ENCODE measurements around the gene LRPAP1.
"Not testable (repeated sequence)": the region's sequence is repeated elsewhere in the genome, so short reads cannot be mapped to it uniquely, and the experiment has no call there.

LRPAP1 gene

DNA sequence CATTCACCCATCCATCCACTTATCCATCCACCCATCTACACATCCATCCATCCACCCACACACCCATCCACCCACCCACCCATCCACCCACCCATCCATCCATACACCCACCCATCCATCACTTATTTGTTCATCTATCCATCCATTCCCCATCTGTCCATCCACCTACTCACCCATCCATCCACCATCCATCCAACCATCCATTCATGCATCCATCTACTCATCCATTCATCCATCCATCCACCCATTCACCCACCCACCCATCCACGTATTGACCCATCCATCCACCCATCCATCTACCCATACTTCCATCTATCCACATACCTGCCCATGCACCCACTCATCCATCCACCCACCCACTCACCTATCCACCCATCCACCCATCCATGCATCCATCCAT is 28.2 kb upstream of the LRPAP1 start:
- DNase-seq (ENCODE audit: low spot score): not testable (repeated sequence)

DNA sequence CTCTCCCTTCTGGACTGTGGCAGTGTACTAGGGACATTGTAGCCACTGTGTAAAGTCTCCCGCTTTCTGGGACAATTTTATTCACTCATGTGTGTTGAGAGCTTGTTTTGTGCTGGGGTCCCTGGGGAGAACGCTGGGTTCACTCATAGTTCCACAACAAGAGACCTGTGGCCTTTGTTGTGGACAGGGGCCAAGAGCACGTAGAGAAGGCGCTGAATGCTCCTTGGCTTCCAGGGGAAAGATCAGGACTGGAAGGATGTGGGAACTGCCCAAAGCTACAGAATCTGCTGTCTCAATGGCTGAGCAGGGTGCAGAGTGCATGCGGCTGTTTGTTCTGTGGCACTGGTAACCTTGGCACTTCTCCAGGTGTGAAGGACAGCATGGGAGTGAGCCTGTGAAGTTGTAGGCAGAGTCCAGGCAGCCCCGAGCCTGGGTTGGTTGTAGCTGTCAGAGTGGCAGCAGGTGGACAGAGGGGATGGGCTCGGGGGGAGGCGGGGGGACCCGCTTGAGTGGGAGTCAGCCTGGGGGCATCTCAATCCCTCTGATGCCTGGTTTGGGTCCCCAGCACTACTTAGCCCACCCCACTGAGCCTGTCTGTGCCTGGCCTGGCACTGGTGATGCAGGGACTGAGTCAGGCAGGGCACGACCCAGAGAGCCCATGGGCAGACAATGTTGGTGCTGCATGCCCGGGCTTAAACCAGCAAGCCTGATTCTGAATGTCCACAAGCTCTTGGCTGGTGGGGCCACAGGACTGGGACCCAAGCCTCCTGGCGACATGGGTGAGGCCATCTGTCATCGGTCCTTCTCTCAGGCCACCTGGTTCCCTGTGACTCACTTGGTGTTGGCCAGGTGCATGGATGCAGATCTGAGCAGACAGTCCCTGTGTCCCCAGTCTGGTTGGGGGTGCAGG is 27.4 kb upstream of the LRPAP1 start:
- not testable (repeated sequence) for DNase-seq (ENCODE audit: low spot score)

DNA sequence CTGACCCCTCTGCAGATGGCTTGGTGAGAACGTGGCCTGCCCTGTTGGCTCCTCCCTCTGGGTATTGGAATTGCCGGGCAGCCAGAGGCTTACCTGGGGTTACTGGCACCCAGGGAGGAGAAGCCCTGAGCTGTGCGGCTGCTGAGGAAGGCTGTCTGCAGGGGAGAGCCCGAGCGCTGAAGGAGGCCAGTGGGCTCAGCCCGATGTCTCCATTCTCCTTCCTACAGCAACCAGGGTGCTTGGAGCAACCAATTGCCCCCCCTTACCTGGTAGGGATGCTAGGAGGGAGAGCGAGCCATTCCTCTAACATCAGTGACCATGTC is 26.3 kb upstream of the LRPAP1 start:
- not testable (repeated sequence) for DNase-seq (ENCODE audit: low spot score)

DNA sequence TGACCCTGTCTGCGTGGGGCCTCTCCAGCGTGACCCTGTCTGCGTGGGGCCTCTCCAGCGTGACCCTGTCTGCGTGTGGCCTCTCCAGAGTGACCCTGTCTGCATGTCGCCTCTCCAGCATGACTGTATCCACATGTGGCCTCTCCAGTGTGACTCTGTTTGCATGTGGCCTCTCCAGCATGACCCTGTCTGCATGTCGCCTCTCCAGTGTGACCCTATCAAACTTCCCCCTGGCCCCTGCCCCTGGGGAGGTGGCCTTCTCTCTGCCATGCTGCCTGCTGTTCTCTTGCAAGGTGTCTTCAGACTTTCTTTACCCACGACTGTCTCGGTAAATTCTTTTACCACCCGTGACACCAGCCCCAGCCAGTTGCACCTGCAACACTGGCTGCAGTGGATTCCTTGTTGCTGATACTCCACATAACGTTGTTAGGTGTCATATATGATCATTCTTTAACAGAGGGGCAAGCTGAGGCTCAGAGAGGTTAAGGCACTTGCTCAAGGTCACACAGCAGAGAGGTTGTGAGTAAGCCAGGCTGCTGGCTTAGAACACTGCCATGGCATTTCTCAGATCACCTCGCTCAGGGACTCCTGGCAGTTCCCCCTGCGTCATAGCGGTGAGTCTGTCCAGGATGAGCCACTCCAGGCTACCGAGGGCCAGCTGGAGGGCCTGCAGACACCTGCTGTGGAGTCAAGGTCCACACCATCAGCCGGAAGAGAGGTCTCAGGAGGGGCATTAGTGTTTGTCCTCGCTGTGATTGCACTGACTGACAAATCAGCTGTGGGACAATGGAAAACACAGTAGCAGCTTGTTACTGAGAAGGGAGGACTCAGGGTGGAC is 25.7 kb upstream of the LRPAP1 start:
- not testable (repeated sequence) for DNase-seq (ENCODE audit: low spot score)

DNA sequence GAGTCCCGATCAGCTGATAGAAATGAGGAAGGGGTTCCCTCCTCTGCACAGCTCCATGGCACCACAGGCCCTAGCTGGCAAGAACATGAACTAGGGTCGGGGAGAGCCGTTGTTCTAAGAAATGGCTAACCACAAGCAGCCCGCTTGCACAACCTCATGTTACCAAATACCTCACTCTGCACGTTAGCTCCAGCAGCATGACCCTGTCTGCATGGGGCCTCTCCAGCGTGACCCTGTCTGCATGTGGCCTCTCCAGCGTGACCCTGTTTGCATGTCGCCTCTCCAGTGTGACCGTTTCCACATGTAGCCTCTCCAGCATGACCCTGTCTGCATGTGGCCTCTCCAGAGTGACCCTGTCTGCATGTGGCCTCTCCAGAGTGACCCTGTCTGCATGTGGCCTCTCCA is 24.9 kb upstream of the LRPAP1 start:
- not testable (repeated sequence) for DNase-seq (ENCODE audit: low spot score)

DNA sequence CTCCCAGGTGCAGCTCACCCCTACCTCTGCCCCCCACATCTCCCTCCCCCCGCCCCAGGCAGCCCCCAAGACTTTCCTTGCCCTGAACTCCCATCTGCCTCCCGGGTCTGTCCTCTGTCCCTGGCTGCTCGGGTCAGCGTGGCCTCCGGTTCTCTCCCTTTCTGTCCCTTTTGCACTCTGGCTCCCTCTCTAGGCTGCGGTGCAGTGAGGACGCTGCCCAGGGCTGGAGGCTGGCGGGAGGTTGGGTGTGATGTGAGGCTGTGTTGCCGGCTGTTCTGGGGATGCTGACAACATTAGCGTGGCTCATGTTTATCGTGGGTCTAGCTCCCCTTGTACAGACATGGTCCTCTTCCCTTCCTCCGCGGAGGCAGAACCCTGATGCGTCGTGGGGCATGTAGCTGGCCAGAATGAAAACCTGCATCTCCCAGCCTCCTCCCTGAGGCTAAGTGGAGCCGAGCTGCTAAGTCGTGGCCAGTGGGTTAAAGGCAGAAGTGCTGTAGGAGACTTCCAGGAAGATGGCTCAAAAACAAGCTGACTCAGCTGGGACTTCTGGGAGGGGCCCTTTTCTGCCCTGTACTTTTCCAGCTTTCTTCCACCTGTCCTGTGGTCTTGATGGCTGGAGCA is 24.1 kb upstream of the LRPAP1 start:
- DNase-seq (ENCODE audit: low spot score): not testable (repeated sequence)

DNA sequence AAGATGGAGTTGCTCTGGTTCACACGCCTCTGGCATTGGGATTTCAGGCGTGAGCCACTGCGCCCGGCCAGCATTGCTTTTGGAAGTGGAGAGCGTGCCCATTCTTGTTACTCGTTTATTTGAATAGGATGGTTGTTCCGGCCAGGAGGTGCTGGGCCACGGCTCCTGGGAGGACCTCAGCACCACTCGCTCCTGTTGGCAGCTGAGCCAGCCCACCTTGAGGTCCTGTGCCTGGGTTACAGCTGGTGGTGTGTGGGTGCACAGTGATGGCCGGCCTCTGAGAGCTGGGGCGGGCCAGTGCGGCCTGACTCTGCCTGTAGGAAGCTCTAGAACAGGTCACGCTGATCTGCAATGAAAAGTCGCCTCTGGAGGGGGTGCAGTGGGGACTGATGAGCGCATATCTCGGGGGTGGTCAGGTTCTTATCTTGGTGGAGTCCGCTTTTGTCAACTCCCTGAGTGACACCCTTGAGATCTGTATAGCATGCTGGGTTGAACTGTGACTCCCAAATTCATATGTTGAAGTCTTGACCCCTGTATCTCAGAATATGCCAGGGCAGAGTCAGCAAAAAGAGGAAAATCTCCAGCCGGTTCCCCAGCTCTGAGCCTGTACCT is 23.3 kb upstream of the LRPAP1 start:
- not testable (repeated sequence) for DNase-seq (ENCODE audit: low spot score)

DNA sequence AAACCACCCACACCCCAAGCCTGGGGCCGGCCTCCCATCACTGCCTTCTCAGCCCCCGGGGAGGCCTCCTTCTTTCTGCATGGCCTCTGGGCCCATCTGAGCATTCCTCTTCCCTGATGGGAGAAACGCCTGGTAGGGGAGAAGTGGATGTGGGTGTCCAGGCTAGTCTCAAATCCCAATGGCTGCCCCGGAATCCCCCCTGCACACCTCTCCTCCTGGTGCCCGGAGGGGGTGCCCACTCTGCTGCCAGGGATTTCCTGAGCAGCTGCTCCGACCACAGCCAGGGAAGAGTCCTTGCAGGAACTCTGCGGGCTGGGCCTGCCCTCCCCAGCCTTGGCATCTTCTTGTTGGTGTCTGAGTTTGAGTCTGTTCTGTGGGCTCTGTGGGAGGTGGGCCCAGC is 19.1 kb upstream of the LRPAP1 start:
- not testable (repeated sequence) for DNase-seq (ENCODE audit: low spot score)

DNA sequence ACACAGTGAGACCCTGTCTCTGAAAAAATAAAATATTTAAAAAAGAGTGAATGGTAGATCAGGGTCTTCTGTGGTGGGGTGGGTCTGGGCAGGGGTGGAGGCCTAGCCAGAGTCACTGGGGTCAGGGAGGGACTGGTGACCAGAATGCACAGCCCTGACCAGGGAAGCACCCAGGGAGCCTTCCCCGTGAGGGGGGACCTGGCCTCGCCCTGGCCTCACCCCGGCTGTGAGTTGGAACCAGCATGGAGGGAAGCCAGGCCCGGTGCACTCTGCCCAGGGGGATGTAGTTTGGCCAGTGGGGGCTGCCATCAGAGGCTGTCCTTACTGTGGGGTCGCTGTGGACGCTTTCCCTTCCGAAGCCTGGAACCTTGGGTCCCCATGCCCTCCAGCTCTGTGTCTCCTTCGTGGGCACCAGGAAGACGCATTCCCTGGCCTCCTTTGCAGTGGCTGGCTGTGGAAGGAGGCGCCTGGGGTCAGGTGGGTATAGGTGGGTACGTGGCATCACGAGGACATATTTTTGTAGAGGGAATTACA is 18.6 kb upstream of the LRPAP1 start:
- DNase-seq (ENCODE audit: low spot score): not testable (repeated sequence)

DNA sequence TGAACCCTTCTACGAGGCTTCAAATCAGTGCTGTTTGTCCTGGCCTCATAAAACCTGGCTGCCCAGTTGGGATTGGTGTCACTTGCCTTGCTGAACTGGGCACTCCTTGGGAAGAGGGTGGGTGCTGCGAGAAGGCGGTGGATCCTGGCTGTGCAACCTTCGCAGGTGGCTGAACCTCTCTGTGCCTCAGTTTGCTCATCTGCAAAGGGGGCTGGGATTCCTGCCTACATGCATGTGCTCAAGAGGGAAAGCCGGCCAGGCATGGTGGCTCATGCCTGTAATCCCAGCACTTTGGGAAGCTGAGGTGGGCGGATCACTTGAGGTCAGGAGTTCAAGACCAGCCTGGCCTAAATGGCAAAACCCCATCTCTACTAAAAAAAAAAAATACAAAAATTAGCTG is 17.8 kb upstream of the LRPAP1 start:
- DNase-seq (ENCODE audit: low spot score): not testable (repeated sequence)

DNA sequence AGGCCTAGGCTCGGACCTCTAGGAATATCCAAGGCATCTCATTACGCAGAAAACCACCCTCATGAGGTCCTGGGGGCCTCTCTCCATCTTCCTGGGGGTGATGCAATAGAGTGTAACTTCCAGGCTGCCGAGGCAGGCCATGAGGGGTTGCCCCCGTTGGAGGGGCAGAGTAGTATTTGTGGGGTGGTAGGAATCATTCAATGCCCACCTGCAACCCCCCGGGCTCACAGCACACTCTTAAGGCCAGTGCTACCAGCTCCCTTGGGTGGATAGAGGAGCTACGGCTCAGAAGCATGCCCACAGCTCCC is 17.4 kb upstream of the LRPAP1 start:
- DNase-seq (ENCODE audit: low spot score): not testable (repeated sequence)

DNA sequence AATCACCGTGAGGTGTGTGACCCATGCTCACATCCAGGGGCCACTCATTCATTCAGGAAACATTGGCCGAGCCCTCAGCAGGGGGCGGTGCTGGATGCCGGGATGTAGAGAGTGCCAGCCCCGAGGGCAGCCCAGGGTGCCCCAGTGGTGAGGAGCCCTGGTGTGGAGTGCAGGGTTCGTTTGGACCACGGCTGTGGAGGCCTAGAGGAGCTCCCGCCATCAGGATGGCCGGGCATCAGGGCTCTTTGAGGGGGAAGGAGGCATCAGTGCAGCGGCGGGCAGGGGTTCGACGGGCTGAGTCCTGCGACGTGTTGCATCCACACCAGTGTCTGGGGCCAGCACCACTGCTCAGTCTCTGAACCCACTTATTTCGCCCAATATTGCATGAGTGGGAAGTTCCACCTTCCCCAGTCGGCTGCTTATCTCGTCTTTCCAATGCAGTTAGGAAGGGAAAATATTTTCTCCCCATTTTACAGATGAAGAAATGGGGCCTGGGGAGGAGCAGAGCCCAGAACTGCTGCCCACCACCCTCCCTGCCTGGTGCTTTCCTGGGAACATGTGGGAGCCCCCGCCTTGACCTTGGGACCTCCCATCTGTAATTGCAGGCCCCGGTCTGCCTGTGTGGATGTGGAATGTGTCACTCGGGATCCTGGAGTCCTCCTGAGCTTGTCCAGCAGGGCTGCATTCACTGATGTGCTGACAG is 16.9 kb upstream of the LRPAP1 start:
- not testable (repeated sequence) for DNase-seq (ENCODE audit: low spot score)

DNA sequence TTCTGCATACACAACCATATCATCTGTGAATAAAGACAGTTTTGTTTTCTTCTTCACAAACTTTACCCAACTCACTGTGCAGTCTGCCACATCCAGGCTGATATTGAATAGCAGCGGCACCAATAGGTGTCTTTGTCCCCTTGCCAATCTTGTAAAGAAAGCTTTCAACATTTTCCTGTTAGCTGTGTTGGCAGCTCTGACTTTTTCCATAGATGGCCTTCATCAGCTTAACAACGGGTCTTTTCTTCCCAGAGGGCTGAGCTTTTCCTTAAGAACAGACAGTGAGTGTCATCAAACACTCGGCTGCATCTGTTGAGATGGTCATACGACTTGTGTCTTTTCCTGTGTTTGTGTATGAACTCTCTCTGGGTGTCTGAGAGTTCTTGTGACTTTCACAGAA is 14.5 kb upstream of the LRPAP1 start:
- DNase-seq (ENCODE audit: low spot score): not testable (repeated sequence)

DNA sequence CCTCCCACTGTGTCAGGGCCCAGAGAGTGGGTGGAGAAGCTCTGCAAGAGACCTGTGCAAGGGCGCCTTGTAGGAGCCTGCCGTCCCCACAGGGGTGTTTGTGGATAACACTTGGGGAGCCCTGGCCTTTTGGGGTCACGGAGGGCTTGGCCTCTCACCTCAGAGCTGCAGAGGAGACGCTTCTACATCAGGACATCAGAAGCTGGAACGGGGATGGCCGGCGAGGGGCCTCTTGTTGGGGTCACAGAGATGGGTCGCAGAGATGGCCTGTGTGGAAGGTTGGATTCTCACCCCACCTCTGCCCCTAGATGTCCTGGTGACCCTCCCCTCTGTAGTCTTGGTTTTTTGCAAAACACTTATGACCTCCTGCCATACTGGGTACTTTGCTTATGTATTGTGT is 13.1 kb upstream of the LRPAP1 start:
- not testable (repeated sequence) for DNase-seq (ENCODE audit: low spot score)

DNA sequence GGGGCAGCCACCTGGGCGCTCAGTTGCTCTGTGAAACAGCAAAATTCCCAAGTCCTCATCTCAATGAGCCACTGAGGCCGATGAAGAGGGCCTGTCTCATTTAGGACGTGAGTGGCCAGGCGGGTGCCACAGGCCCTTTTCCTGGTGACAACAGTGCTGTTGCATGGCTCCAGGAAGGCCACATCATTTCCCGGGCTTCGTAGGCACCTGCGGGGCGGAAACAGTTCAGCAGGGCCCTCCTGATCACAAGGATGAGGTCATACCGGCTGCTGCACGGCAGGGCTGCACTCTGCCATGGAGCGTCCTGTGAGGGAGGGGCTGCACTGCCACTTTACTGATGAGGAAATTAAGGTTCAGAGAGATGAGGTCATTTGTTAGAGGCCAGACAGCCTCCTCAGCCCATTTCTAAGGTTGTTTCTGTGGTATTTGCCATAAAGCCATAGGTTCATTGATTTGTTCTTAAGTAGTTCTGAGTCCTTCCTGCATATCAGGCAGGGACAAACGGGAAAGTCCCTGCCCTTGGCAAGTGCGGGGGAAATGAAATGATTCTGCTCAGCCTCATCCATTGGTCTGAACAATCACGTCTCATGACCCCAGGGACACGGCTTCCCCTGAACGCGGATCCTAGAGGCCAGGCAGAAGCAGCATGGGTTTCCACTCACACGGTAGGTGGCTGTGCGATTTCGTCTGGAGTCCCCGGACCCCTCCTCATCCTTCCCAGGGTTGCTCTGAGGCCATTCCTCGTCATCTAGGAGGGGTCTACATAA is 12.2 kb upstream of the LRPAP1 start:
- DNase-seq (ENCODE audit: low spot score): not testable (repeated sequence)

DNA sequence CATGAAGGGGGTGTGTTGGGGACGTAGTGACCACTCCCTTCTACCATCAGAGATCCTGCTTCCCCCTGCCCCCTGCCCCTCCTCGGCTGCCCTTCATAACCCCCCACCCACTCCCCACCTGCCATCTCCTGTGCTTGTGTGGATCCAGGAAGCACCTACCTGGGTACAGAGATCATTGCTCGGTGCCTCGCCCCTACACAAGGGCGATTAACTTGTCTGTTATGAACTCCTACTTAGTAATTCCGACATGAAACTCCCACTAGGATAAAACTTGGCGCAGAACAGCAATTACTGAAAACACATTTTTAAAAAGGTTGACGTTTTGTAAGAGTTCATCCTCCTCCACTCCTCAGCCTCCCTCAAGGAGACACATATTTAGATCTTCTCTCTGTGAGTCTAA is 11.2 kb upstream of the LRPAP1 start:
- not testable (repeated sequence) for DNase-seq (ENCODE audit: low spot score)

DNA sequence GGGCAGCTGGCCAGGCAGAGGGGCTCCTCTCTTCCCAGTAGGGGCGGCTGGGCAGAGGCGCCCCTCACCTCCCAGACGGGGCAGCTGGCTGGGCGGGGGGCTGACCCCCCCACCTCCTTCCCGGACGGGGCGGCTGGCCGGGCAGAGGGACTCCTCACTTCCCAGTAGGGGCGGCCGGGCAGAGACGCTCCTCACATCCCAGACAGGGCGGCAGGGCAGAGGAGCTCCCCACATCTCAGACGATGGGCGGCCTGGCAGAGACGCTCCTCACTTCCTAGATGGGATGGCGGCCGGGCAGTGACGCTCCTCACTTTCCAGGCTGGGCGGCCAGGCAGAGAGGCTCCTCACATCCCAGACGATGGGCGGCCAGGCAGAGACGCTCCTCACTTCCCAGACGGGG is 6.7 kb upstream of the LRPAP1 start:
- DNase-seq (ENCODE audit: low spot score): not testable (repeated sequence)

DNA sequence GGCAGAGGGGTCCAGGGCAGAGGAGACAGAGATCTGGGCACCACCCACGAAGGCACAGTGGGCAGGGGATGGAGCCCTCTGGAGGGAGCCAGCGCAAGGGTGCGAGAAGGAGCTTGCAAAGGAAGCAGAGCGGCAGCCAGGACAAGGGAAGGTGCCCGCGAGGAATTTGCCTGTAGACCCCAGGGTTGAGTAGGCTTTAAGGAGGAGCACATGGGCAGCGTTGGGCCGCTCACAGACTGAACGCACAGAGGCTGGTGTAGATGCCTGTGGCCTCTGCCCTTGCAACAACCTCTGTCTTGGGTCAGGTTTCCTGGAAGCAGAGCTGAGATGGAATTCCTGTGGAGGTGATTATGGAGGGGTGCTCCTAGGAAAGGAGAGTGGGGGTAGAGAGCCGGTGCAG is 3.6 kb upstream of the LRPAP1 start:
- not testable (repeated sequence) for DNase-seq (ENCODE audit: low spot score)

DNA sequence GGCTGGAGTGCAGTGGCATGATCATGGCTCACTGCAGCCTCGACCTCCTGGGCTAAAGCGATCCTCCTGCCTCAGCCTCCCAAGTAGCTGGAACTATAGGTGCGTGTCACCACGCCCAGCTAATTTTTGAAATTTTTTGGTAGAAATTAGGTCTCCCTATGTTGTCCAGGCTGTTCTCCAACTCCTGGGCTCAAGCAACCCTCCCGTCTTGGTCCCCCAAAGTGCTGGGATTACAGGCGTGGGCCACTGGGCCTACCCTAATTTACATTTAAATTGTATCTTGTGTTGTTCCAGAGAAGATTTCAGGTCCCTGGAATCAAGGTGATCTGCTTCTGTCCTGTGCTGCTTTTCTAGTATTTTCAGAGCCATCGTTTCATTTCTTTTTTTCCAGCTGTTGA is 1.2 kb upstream of the LRPAP1 start:
- DNase-seq (ENCODE audit: low spot score): no peak

DNA sequence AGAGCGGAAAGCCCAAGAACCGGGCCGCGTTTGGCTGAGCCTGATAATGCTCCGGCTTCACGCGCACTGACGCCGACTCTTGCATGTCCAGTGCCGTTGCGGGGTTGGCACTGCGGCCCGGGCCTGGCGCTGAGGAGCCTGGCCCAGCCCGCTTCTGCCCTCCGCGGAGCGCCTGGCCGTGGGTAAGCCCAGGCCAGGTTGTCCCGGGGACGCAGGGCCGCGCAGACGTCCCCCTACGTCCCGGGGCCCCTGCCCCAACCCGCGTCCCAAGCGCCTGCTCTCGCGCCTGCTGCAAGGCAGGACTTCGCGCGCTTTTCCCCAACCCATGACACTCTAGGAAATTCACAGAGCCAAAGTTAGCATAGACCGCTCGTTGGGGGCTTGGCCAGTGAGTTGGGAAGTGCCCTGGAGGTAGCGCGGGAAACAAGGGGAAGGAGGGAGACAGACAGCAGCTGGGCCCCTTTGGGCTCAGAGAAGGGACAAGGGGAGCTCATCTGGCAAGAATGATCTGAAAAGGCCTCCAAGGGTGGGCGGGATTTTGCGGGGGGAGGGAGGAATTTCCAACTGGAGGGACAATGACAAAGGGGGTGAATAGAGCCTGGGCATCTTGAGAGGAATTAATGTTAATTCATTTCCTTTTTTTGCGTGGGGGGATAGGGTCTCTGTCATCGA is 665 bp upstream of the LRPAP1 start:
- no peak for DNase-seq (ENCODE audit: low spot score)
